ENCODE results near the gene FN1. TPM values are rescaled to one million over a fixed set of nuclear protein-coding genes. Genes with fewer than 3 reads are reported as not detected.

Gene FN1
- total and polyA plus RNA-seq, 2 donors (not counting 1 experiment from before 2014, with no cell fraction given), result 0.05 TPM; not detected in 1

GRCh38 chr2:215363461-215364156 lies 72.3 kb downstream of the FN1 start:
- no peaks in the 10 kb centered on the region for H3K9me3 ChIP-seq (ENCODE audit: control extremely low read depth in 1 of 3, control insufficient read depth in 2 of 3, insufficient read depth in 1 of 3, low read length in 2 of 3)
- Mint-ChIP-seq H3K4me3 (no peak overlapping the region), H3K4me1 (peaks cover 2% of the 10 kb centered on the region), H3K27ac (no peak overlapping the region), H3K27me3 (no peaks in the 10 kb centered on the region), H3K9me3 (ENCODE audit: insufficient read depth) (no peaks in the 10 kb centered on the region)
- no peaks in the 10 kb centered on the region for H3K79me2 ChIP-seq (ENCODE audit: control insufficient read depth, insufficient read depth, low read length)
- H3K9ac ChIP-seq (ENCODE audit: low read length), result no peak overlapping the region
- no peak overlapping the region for H3K27ac ChIP-seq (ENCODE audit: low read length in 2 of 2)
- H2AFZ ChIP-seq (ENCODE audit: insufficient read depth, low read depth, low read length, poor library complexity, severe bottlenecking), result no peak overlapping the region
- H4K20me1 ChIP-seq (ENCODE audit: control insufficient read depth, insufficient read depth, low read length, poor library complexity, severe bottlenecking), result no peaks in the 10 kb centered on the region
- no CpG with 5 or more reads among the region's 2 CpGs for WGBS (ENCODE audit: insufficient coverage)
- ChIA-PET POLR2A (no interaction called here), CTCF (no interaction called here)
- peaks cover 0 to 6% of the 10 kb centered on the region in 2 experiments for H3K36me3 ChIP-seq (replicated peaks in 1 of 2; ENCODE audit: control extremely low read depth in 1 of 2, control insufficient read depth in 1 of 2, extremely low read depth in 1 of 2, insufficient read depth in 2 of 2, low read length in 1 of 2)
- DNase-seq, result no peak
- H3K27me3 ChIP-seq (replicated peaks in 1 of 4; ENCODE audit: control extremely low read depth in 1 of 4, control insufficient read depth in 3 of 4, insufficient read depth in 4 of 4, low read length in 3 of 4), result no peaks in the 10 kb centered on the region
- ATAC-seq (ENCODE audit: low read depth), result no peak
- H3K4me2 ChIP-seq (replicated peaks; ENCODE audit: low read depth, low read length, poor library complexity, severe bottlenecking), result no peak overlapping the region
- no peak overlapping the region for H3K4me3 ChIP-seq (ENCODE audit: control extremely low read depth in 1 of 5, extremely low read depth in 1 of 5, insufficient read depth in 1 of 5, low read depth in 2 of 5, low read length in 4 of 5)
- no peak for TF ChIP-seq EZH2 (IDR thresholded peaks at IDR 0.05; ENCODE audit: borderline replicate concordance, insufficient read depth, low read depth, low read length, poor library complexity, severe bottlenecking)
- no peak for TF ChIP-seq CTCF (IDR thresholded peaks at IDR 0.05)
- no peaks in the 10 kb centered on the region for H3K4me1 ChIP-seq (ENCODE audit: control insufficient read depth in 2 of 2, insufficient read depth in 2 of 2, low read length in 2 of 2)
- intact Hi-C loops (cut with micrococcal nuclease), result no loop called here

- no peak for DNase-seq
- H4K20me1 ChIP-seq (ENCODE audit: control insufficient read depth, insufficient read depth, low read length, poor library complexity, severe bottlenecking), result no peaks in the 10 kb centered on the region
- TF ChIP-seq CTCF (IDR thresholded peaks at IDR 0.05) (no peak), EZH2 (IDR thresholded peaks at IDR 0.05; ENCODE audit: borderline replicate concordance, insufficient read depth, low read depth, low read length, poor library complexity, severe bottlenecking) (no peak)
These were observed 72.8 kb downstream of the FN1 start for GRCh38 chr2:215363039-215363438.

More at GRCh38 chr2:215363039-215363438, 72.8 kb downstream of the FN1 start:
- Histone ChIP-seq H3K27ac (ENCODE audit: low read length in 2 of 2) (no peak overlapping the region), H3K4me1 (ENCODE audit: control insufficient read depth in 2 of 2, insufficient read depth in 2 of 2, low read length in 2 of 2) (no peaks in the 10 kb centered on the region), H3K9ac (ENCODE audit: low read length) (no peak overlapping the region), H3K9me3 (ENCODE audit: control extremely low read depth in 1 of 3, control insufficient read depth in 2 of 3, insufficient read depth in 1 of 3, low read length in 2 of 3) (no peaks in the 10 kb centered on the region), H3K36me3 (replicated peaks in 1 of 2; ENCODE audit: control extremely low read depth in 1 of 2, control insufficient read depth in 1 of 2, extremely low read depth in 1 of 2, insufficient read depth in 2 of 2, low read length in 1 of 2) (peaks cover 0 to 6% of the 10 kb centered on the region in 2 experiments), H3K4me3 (ENCODE audit: control extremely low read depth in 1 of 5, extremely low read depth in 1 of 5, insufficient read depth in 1 of 5, low read depth in 2 of 5, low read length in 4 of 5) (no peak overlapping the region), H3K4me2 (replicated peaks; ENCODE audit: low read depth, low read length, poor library complexity, severe bottlenecking) (no peak overlapping the region), H3K79me2 (ENCODE audit: control insufficient read depth, insufficient read depth, low read length) (no peaks in the 10 kb centered on the region), H3K27me3 (replicated peaks in 1 of 4; ENCODE audit: control extremely low read depth in 1 of 4, control insufficient read depth in 3 of 4, insufficient read depth in 4 of 4, low read length in 3 of 4) (no peaks in the 10 kb centered on the region), H2AFZ (ENCODE audit: insufficient read depth, low read depth, low read length, poor library complexity, severe bottlenecking) (no peak overlapping the region)
- ATAC-seq (ENCODE audit: low read depth), result no peak
- H3K4me1 Mint-ChIP-seq, result peaks cover 2% of the 10 kb centered on the region
- WGBS (ENCODE audit: insufficient coverage), result no CpG with 5 or more reads among the region's 2 CpGs
- H3K9me3 Mint-ChIP-seq (ENCODE audit: insufficient read depth), result no peaks in the 10 kb centered on the region
- ChIA-PET POLR2A (no interaction called here), CTCF (no interaction called here)
- H3K27me3 Mint-ChIP-seq, result no peaks in the 10 kb centered on the region
- no peak overlapping the region for H3K27ac Mint-ChIP-seq
- no peak overlapping the region for H3K4me3 Mint-ChIP-seq
- intact Hi-C loops (cut with micrococcal nuclease), result no loop called here
